Astrocyte of the cerebellum (primary cell): ENCODE results near the gene JARID2.

Experiments used
- DNase-seq: peaks from one replicate; pipeline ENCODE4 v3.0.0-alpha.2; 2011; ENCODE audit warnings: low read depth
- H3K4me3 ChIP-seq: 2 replicates; pipeline ENCODE4 v1.5.1; 2011; ENCODE audit warnings: mild to moderate bottlenecking, low read depth, low read length, moderate library complexity
- CTCF ChIP-seq: IDR thresholded peaks from 2 replicates; pipeline ENCODE4 v1.5.1; 2012; ENCODE audit warnings: low read length, low read depth, moderate library complexity, mild to moderate bottlenecking; ENCODE audit errors: missing control alignments
- in situ Hi-C: cut with HindIII; loops from 2 replicates; pipeline ENCODE4 v1.10.0; 2017; ENCODE audit warnings: low sequenced_read_pairs

JARID2 gene

GRCh38 chr6:15447546-15448267, 201.8 kb downstream of the JARID2 start:
- in situ Hi-C loops, result no loop called here
- H3K4me3 ChIP-seq, result no peak overlapping the region
- no peak for DNase-seq
- no peak for TF ChIP-seq CTCF

- no peak for DNase-seq
- TF ChIP-seq CTCF, result no peak
- no peak overlapping the region for H3K4me3 ChIP-seq
- in situ Hi-C loops, result no loop called here
Measured at GRCh38 chr6:15449011-15449410, 203.1 kb downstream of the JARID2 start.

- no peak overlapping the region for H3K4me3 ChIP-seq
- in situ Hi-C loops, result no loop called here
- no peak for TF ChIP-seq CTCF
- DNase-seq, result no peak
Measured at GRCh38 chr6:15451738-15452137, 205.9 kb downstream of the JARID2 start.

GRCh38 chr6:15452182-15452941, 206.5 kb downstream of the JARID2 start:
- no peak overlapping the region for H3K4me3 ChIP-seq
- TF ChIP-seq CTCF, result no peak
- DNase-seq, result no peak
- in situ Hi-C loops, result no loop called here

- TF ChIP-seq CTCF, result no peak
- in situ Hi-C loops, result no loop called here
- no peak for DNase-seq
Measured at GRCh38 chr6:15453186-15453585, 207.3 kb downstream of the JARID2 start.

GRCh38 chr6:15453622-15454021, 207.8 kb downstream of the JARID2 start:
- H3K4me3 ChIP-seq, result no peak overlapping the region
- TF ChIP-seq CTCF, result no peak
- in situ Hi-C loops, result no loop called here
- no peak for DNase-seq

More at GRCh38 chr6:15453186-15453585, 207.3 kb downstream of the JARID2 start:
- no peak overlapping the region for H3K4me3 ChIP-seq
